DMS153 treated with DMSO at 0.1 percent for 48 hours (cell line): ENCODE results near the gene NHERF1.

ENCODE experiments used
- DNase-seq: peaks from one replicate; lab custom pipeline; 2025; ENCODE audit not compliant: unreplicated experiment; lab: John Stamatoyannopoulos, UW

Gene NHERF1

DNA sequence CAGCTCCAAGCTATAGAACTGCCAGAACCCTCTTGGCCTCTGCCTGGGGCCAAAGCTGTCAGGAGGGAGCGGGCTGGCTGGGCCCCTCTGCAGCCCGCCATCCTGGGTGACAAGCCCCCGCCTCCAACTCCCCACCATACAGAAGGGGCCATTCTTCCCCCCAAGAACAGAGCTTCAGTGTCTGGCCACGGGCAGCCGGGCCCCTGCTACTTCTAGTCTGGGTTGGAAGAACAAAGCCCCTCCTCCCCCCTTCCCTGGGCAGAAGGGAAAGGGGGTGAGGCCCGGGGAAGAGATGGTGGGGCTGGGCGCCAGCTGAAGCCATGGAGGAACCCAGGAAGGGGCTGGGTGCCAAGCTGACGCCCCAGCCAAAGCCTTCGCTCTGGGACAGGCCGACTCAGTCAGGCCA lies 18.7 kb downstream of the NHERF1 start:
- no peak for DNase-seq

GRCh38 chr17:74768069-74768762 lies 19.8 kb downstream of the NHERF1 start:
- DNase-seq, result no peak

DNA sequence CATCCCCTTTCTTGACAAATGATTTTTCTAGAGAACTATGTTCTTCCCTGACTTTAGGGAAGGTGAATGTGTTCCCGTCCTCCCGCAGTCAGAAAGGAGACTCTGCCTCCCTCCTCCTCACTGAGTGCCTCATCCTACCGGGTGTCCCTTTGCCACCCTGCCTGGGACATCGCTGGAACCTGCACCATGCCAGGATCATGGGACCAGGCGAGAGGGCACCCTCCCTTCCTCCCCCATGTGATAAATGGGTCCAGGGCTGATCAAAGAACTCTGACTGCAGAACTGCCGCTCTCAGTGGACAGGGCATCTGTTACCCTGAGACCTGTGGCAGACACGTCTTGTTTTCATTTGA lies 20.3 kb downstream of the NHERF1 start:
- no peak for DNase-seq

GRCh38 chr17:74769266-74769855 lies 20.9 kb downstream of the NHERF1 start:
- no peak for DNase-seq

- DNase-seq, result no peak
Observed at GRCh38 chr17:74769856-74770497, 21.5 kb downstream of the NHERF1 start.

DNA sequence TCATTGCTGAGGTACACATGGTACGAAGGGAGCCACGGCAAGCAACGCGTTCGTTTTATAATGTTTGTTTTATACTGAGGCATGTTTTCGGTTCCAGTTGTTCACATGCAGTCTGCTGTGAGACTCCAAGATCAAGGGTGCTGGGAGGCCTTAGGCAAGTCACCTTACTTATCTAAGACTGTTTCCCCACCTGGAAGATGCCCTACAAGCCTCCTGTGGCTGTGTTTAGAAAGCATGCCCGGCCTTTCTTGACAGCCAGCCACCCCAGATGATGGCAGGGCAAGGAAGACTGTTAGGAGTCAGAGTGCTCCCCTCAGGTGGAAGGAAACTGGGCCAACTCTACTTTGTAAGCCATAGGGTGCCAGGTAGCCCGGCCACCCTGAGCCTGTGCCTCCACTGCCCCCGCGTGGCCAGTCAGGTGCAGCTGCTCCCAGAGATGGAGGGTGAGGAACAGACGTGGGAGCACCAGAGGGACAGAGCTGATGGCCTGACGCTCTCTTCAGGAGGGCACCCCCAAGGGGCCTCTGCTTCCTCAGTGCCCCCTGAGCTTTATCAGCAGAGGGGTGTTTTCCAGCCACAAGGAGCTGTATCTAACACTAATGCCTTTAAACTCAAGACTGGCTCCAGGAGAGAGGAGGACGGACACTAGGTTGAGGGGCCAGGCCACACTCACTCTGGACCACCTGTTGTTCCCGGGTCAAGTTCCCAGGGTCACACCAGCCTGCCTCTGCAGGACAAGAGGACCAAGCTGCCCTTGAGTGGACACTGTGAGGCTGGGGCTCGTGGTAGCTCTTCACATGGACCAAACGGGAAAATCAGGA lies 22.3 kb downstream of the NHERF1 start:
- no peak for DNase-seq

DNA sequence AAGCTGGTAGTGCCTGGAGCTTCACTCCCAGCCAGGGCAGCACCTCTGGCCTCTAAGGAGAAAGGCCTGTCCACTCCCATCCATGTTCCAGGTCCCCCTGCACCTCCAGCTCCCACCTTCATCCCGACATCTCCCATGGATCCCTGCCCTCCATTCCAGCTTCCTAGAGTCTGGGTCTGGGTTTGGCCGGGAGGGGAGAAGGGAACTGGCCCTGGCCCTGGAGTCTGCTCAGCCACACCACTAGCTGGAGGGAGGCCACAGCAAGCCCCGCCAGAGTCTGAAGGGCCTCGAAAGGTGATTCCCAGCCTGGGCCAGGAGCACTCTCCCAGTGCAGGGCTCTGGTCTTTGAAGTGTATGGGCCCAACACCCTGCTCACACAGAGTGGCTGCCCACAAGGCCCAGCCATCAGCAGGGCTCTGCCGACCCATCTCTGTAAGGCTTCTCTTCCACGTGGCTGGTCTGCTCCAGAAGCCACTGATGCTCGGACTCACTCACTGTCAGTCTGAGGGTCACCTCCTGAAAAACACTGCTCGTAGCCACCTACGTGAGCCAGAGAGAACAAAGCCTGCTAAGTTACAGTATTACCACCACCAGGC lies 23.0 kb downstream of the NHERF1 start:
- DNase-seq, result no peak

GRCh38 chr17:74772053-74772452 lies 23.6 kb downstream of the NHERF1 start:
- DNase-seq, result no peak

DNA sequence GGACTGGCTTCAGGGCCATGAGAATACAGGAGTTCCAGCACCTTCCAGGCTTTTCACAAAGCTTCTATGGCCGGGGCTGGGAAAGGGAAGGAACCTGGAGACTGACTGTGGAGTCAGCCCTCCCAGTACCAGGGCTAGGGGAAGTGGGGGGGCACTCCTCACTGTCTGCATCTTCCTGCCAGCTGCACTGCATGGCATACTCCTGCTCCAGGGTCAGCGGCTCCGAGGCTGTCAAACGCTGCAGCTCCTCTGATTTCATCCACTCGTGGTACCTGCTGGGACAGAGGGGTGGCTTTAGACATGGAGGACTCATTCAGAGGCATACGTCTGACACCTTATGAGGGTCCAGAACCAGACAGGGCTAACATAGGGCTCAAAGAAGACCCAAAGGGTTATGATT lies 25.0 kb downstream of the NHERF1 start:
- no peak for DNase-seq

- no peak for DNase-seq
Observed at GRCh38 chr17:74773871-74774286, 25.5 kb downstream of the NHERF1 start.

DNA sequence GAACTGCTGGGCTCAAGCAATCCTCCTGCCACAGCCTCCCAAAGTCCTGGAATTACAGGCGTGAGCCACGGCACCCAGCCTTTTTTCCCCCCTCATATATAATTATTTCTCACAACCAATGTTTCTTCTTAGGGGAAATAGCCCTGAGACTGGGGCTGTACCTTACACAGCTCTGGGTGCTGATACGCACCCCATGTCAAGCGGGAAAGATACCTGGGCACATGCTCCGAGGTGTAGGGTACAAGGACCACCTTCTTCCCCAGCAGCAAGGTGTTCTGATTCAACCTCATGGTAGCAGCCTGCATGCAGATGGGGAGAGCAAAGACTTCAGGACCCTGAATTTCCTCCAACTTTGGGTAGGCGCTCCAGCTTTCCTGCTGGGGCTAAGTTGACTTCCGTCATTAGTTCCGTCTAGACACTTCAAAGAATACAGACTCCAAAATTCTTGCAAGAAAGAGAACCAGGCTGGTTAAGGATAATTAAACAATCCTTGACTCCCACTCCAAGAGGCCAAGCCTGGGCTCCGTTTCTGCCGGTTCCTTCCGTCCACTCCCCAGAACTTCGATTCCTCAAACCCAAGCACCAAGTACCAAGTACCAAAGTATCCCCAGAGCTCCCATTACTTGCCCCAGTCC lies 27.1 kb downstream of the NHERF1 start:
- no peak for DNase-seq

- DNase-seq, result peak; percentile 92
Observed at GRCh38 chr17:74776044-74776962, 27.9 kb downstream of the NHERF1 start, which contains the start of gene NAT9. NAT9 (minus strand) TSS chr17:74776345; CDS start chr17:74775698, 647 bp downstream.

- DNase-seq, result no peak
Observed at GRCh38 chr17:74776990-74777389, 28.6 kb downstream of the NHERF1 start.

- no peak for DNase-seq
Observed at GRCh38 chr17:74777901-74778515, 29.6 kb downstream of the NHERF1 start.

DNA sequence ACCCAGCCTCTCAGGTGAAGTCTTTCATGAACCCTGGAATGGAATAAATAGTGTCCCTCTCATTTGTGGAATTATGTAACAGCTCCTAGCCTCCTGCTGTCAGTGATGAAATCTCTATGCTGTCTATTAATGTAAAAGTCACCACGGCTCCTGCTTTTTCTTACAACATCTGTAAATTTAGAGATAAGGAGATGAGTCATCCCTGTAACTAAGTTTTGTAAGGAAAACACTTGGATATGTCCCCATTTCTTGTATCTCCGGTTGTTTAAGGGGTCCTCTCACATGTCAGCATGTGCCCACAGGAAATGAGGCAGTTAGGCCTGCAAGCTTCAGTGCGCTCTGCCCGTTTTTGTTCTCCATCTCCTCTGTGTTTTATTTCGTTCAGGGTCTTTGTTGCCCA lies 30.5 kb downstream of the NHERF1 start:
- DNase-seq, result no peak

- DNase-seq, result no peak
Observed at GRCh38 chr17:74779501-74779900, 31.1 kb downstream of the NHERF1 start.

DNA sequence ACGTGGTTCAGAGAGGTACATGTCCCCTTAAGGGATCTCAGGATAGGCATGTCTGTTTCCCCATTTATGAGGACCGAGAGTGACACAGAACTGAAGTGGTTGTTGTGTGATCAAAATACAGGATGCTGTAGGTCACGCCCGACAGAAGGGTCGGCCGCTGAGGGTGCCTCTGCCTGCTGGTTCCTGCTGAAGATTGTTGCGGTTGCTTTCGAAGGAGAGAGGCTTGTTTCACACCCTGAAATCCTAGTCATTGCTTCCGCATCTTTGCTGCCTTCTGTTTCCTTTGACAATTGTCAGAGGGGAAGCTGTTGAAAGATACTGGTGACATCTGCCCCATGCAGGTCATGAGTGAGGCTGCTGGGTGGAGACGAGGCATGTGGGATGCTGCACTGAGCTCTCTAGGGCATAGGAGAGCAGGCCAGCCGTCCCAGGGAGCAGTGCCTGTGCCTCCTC lies 31.5 kb downstream of the NHERF1 start:
- DNase-seq, result no peak

- no peak for DNase-seq
Observed at GRCh38 chr17:74780443-74781238, 32.2 kb downstream of the NHERF1 start.
